Omental fat pad (tissue), 4 donors: ENCODE results near the gene DSCAM. TPM values are rescaled to one million over a fixed set of nuclear protein-coding genes. Genes with fewer than 3 reads are reported as not detected.
"Not testable (repeated sequence)": the region's sequence is repeated elsewhere in the genome, so short reads cannot be mapped to it uniquely, and the experiment has no call there.

ENCODE experiments used
- ATAC-seq: fragments of 150-250 bp; one replicate; pipeline ENCODE4 v1.9.1; 2016; ENCODE audit warnings: mild to moderate bottlenecking, moderate library complexity; ENCODE audit not compliant: low FRiP score
- DNase-seq: peaks from one replicate; pipeline ENCODE4 v3.0.0-alpha.2; 2019; ENCODE audit warnings: low spot score
- total RNA-seq, 4 donors: library from RNA; depleted of rRNA; stranded (reverse); fragments of >200 nt; gene quantifications; one replicate each; pipeline ENCODE4 v1.1.0, GENCODE V29; 2016
- TF ChIP-seq, protein P1 (sequence below), 3 donors: fragments of 450-650 bp; IDR thresholded peaks; one replicate each; pipeline ENCODE4 v1.5.1; 2016 to 2017; ENCODE audit warnings: antibody characterized with exemption in 3 of 3, mild to moderate bottlenecking in 3 of 3, moderate library complexity in 2 of 3

The DSCAM gene
- total RNA-seq, 4 donors from 2014 or later = 0.16 TPM; not detected in 3

- TF ChIP-seq, protein P1, sequence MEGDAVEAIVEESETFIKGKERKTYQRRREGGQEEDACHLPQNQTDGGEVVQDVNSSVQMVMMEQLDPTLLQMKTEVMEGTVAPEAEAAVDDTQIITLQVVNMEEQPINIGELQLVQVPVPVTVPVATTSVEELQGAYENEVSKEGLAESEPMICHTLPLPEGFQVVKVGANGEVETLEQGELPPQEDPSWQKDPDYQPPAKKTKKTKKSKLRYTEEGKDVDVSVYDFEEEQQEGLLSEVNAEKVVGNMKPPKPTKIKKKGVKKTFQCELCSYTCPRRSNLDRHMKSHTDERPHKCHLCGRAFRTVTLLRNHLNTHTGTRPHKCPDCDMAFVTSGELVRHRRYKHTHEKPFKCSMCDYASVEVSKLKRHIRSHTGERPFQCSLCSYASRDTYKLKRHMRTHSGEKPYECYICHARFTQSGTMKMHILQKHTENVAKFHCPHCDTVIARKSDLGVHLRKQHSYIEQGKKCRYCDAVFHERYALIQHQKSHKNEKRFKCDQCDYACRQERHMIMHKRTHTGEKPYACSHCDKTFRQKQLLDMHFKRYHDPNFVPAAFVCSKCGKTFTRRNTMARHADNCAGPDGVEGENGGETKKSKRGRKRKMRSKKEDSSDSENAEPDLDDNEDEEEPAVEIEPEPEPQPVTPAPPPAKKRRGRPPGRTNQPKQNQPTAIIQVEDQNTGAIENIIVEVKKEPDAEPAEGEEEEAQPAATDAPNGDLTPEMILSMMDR (IDR thresholded peaks at IDR 0.05) = no peak
- DNase-seq = no peak
- ATAC-seq = no peak
Measured at GRCh38 chr21:40334159-40334558, 512.8 kb downstream of the DSCAM start.

GRCh38 chr21:40333731-40334130 lies 513.2 kb downstream of the DSCAM start:
- ATAC-seq = no peak
- TF ChIP-seq, protein P1 (IDR thresholded peaks at IDR 0.05) = no peak
- no peak for DNase-seq

- ATAC-seq = no peak
- TF ChIP-seq, protein P1 (IDR thresholded peaks at IDR 0.05) = no peak
- DNase-seq = no peak
Measured at GRCh38 chr21:40331804-40332203, 515.2 kb downstream of the DSCAM start.

DNA sequence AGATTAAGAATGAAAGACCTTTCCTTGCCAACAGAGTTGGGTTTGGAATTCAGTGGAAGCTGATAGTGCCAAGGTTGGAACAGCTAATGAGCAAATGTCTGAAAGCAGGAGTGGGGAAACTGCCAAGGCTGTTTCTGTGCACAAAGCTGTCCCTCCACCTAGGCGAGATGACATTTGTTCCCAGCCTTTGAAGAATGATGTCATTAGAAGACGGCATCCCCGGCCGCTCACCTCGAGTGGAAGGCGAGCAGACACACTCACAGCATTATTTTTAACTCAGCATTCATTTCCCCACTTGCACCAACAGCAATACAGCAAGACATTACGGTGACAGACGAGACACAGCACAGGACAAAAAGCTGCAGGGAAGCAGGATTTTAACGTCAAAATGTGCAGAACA lies 515.8 kb downstream of the DSCAM start:
- DNase-seq = no peak
- TF ChIP-seq, protein P1 (IDR thresholded peaks at IDR 0.05) = no peak
- no peak for ATAC-seq

GRCh38 chr21:40324389-40324788 lies 522.6 kb downstream of the DSCAM start:
- no peak for ATAC-seq
- DNase-seq = no peak
- TF ChIP-seq, protein P1 (IDR thresholded peaks at IDR 0.05) = no peak

GRCh38 chr21:40320718-40321117 lies 526.2 kb downstream of the DSCAM start:
- DNase-seq, ATAC-seq: not testable (repeated sequence)

DNA sequence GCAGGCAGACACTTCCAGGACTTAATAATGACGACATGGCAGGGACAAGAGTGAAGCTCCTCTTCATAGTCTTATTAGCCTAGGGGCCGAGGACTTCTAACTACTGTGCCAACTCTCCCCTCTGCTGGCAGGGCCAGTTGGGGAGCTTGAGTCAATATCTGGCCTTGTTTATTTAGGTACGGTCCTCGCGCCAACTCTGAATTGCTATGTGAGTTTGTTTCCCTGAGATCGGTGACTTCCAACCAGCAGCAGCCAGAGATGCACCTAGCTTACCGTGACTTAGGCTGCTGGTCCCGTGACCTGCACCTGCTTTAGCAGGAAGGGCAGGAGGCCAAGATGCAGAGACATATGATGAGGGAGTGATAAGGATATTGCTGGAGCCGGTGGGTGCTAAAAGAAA lies 528.6 kb downstream of the DSCAM start:
- DNase-seq = no peak

More for the DNA sequence above, 528.6 kb downstream of the DSCAM start:
- TF ChIP-seq, protein P1 (IDR thresholded peaks at IDR 0.05) = no peak
- ATAC-seq = no peak
